ENCODE results near the gene CLOCK.

CLOCK gene

GRCh38 chr4:55439023-55439422, 107.7 kb downstream of the CLOCK start:
- no peak for DNase-seq

DNA sequence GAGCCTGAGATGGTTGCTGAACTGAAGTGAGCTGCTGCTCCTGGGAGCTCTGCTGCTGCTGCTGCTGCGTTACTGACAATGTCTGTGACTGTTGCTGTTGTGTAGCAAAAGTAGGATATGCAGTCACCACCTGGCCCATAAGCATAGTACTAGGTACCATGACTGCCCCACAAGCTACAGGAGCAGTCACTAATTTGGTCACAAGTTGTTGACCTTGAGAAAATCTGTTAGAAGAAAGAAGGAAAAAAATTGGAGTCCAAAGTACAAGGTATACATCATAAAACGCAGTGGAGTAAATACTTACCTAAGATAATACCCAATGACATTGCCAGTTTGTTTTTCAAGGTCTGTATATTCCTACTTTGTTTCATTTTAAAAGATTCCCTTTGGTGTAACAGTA, 108.4 kb downstream of the CLOCK start:
- TF ChIP-seq GATA1 (IDR thresholded peaks at IDR 0.05; ENCODE audit: low read depth, low read length): no peak
- no peak for TF ChIP-seq POLR2A (IDR thresholded peaks at IDR 0.05; ENCODE audit: low read length)

More at GRCh38 chr4:55439023-55439422, 107.7 kb downstream of the CLOCK start:
- TF ChIP-seq POLR2A (IDR thresholded peaks at IDR 0.05; ENCODE audit: low read length): no peak
- no peak for TF ChIP-seq GATA1 (IDR thresholded peaks at IDR 0.05; ENCODE audit: low read depth, low read length)

GRCh38 chr4:55437823-55438222, 108.9 kb downstream of the CLOCK start:
- no peak for DNase-seq
- TF ChIP-seq POLR2A (IDR thresholded peaks at IDR 0.05; ENCODE audit: low read length): no peak
- no peak for TF ChIP-seq GATA1 (IDR thresholded peaks at IDR 0.05; ENCODE audit: low read depth, low read length)

More for the DNA sequence above, 108.4 kb downstream of the CLOCK start:
- no peak for DNase-seq

DNA sequence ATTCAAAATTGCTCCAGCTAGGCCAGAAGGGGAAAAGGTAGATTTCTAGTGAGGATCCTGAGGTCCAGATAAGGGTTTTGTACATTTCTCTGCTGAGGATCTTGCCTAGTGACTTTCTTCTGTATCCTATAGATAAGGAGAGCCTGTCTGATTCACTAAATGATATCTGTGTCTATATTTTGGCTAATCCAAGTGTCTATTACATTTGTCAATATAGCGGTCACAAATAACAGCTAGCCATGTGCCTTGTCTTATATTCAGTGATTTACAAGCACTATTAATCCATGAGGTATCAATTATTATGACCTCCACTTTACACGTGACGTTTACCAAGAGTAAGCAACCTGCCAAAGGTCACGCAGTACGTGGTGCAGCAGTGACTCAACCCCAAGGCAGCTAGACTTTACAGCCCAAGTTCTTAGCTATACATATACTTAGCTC, 109.3 kb downstream of the CLOCK start:
- DNase-seq: peak; percentile 28 to 63
- no peak for TF ChIP-seq POLR2A (IDR thresholded peaks at IDR 0.05; ENCODE audit: low read length)
- no peak for TF ChIP-seq GATA1 (IDR thresholded peaks at IDR 0.05; ENCODE audit: low read depth, low read length)

GRCh38 chr4:55435141-55435841, 111.4 kb downstream of the CLOCK start:
- TF ChIP-seq POLR2A (IDR thresholded peaks at IDR 0.05; ENCODE audit: low read length) (no peak), GATA1 (IDR thresholded peaks at IDR 0.05; ENCODE audit: low read depth, low read length) (no peak)
- peak; percentile 25 to 27 for DNase-seq

DNA sequence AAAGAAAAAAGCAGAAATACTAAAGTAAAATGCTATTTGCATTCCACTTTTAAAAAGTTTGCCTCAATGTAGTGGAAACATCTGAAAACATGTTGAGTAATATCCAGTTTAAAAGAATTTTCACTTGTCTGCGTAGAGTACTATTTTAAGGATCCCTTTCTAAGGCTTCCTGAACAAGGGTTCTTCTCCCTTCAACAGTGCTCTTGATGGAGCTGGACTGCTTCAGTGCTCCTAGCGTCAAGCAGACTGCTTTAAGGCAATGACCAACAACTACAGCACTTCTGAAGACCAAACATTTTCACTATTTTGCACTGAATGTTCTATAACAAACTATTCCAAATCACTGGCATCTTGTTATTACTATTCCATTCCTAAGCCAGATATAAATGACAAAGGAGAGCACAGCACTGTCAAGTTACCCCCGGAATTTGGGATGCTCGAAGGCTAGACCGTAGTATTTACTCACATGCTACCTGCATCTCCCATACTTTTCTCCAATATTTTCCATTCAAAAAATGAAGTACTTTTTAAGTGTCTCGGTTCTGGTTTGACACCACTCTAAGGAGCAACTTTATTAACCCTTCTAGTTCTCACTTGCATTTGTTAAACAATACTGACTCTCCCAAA, 114.9 kb downstream of the CLOCK start:
- no peak for DNase-seq
- TF ChIP-seq GATA1 (IDR thresholded peaks at IDR 0.05; ENCODE audit: low read depth, low read length): no peak
- no peak for TF ChIP-seq POLR2A (IDR thresholded peaks at IDR 0.05; ENCODE audit: low read length)

DNA sequence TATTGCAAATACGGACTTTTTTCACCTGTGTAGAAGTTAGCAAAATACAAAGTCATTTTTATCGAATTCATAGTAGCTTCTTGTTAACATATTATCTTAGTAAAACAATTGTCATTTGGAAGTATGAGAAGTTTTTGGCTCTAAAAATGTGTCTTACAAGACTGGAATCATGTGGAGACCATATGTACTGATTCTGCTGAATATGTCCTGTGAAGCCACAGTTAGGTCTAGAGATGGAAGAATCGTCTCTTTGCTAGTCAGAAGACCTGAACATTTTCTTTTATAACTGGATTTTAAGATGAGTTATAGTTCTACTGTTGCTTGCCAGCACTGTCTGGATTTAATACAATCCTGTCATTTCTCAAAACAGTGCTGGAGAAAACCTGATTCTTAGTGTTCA, 121.9 kb downstream of the CLOCK start:
- TF ChIP-seq GATA1 (IDR thresholded peaks at IDR 0.05; ENCODE audit: low read depth, low read length) (no peak), POLR2A (IDR thresholded peaks at IDR 0.05; ENCODE audit: low read length) (no peak)
- DNase-seq: no peak

GRCh38 chr4:55416176-55416575, 130.5 kb downstream of the CLOCK start:
- no peak for TF ChIP-seq GATA1 (IDR thresholded peaks at IDR 0.05; ENCODE audit: low read depth, low read length)
- TF ChIP-seq POLR2A (IDR thresholded peaks at IDR 0.05; ENCODE audit: low read length): no peak
- no peak for DNase-seq

- DNase-seq: peak in 1 of 2 experiments; percentile 6
- TF ChIP-seq GATA1 (IDR thresholded peaks at IDR 0.05; ENCODE audit: low read depth, low read length): no peak
- no peak for TF ChIP-seq POLR2A (IDR thresholded peaks at IDR 0.05; ENCODE audit: low read length)
Measured at GRCh38 chr4:55411621-55412020, 135.1 kb downstream of the CLOCK start.

- DNase-seq: no peak
- TF ChIP-seq GATA1 (IDR thresholded peaks at IDR 0.05; ENCODE audit: low read depth, low read length) (no peak), POLR2A (IDR thresholded peaks at IDR 0.05; ENCODE audit: low read length) (no peak)
Measured at GRCh38 chr4:55410431-55410830, 136.3 kb downstream of the CLOCK start.

DNA sequence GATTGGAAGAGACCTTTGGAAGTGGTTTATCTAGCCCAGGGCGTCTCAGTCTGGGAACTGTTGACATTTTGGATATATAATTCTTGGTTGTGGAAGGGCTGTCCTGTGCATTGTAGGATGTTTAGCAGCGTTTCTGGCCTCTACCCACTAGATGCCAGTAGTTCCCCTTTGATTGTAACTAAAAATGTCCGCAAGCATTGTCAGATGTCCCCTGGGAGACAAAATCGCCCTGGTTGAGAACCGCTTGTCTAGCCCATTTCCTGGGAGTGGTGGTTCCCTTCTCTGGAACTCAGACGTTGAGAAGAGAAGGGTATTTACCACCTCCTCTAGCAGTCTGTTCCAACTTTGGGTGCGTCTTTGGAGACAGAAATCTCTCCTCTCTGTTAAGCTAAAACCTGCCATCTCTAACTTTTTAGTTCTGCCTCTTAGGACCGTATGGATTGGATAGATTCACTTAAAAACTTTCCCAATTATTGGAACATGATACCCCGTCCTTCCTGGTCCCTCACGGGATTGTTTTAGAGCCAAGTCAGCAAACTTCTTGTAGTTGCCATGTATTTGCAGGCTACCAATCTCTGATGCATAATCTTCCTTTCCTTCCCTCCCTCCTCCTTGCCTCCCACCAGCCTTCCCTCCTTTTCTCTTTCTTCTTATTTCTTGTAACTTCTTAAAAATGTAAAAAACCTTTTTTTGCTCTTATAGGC, 137.1 kb downstream of the CLOCK start:
- TF ChIP-seq POLR2A (IDR thresholded peaks at IDR 0.05; ENCODE audit: low read length) (no peak), GATA1 (IDR thresholded peaks at IDR 0.05; ENCODE audit: low read depth, low read length) (no peak)
- DNase-seq: no peak

DNA sequence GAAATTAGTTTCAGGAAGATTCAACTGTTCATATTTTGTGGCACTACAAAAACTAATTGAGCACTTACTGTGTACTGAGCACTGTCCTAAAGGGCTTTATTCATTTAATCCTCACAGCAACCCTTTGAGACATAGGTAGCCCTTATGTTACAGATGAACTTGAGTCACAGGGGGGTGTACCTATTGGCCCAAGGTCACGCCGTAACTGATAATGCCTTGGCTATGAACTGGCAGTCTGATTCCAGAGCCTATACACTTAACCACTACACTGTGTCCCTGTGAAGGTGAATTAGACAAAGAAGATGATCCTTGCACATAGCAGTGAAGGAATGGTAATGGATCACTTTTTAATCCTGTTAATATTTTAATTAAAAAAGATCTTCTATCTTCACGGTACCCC, 138.9 kb downstream of the CLOCK start:
- TF ChIP-seq POLR2A (IDR thresholded peaks at IDR 0.05; ENCODE audit: low read length) (no peak), GATA1 (IDR thresholded peaks at IDR 0.05; ENCODE audit: low read depth, low read length) (no peak)
- no peak for DNase-seq

DNA sequence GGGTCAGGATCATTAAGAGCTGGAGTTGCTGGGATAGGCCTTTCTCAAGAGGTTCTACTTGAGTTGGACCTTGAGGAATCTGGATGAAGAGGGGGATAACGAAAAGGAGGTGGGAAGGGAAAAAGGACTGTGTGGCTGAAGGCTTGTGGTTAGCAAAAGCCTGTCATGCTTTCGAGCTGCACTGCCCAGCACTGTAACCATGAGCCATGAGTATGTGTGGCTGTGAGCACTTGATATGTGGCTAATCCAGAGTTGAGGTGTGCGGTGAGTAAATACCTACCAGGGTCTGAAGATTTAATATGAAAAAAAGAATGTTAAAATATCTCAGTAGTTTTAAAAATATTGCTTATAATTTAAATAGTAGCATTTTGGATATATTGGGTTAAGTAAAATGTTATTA, 139.6 kb downstream of the CLOCK start:
- TF ChIP-seq GATA1 (IDR thresholded peaks at IDR 0.05; ENCODE audit: low read depth, low read length) (no peak), POLR2A (IDR thresholded peaks at IDR 0.05; ENCODE audit: low read length) (no peak)
- no peak for DNase-seq

DNA sequence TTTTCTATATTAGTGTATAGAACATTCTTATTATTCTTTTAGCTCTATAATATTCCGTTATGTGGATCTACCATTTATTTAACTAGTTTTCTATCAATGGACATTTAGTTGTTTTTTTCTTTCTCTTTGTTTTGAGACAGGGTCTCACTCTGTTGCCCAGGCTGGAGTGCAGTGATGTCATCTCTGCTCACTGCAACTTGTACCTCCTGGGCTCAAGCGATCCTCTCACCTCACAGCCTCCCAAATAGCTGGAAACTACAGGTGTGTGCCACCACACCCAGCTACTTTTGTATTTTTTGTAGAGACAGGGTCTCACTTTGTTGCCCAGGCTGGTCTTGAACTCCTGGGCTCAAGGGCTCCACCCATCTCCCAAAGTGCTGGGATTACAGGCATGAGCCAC, 140.2 kb downstream of the CLOCK start:
- no peak for TF ChIP-seq GATA1 (IDR thresholded peaks at IDR 0.05; ENCODE audit: low read depth, low read length)
- TF ChIP-seq POLR2A (IDR thresholded peaks at IDR 0.05; ENCODE audit: low read length): no peak

More for the DNA sequence above, 140.2 kb downstream of the CLOCK start:
- DNase-seq: no peak

Data from erythroblast (primary cell).